Stomach (tissue), 9 donors: Measurements from ENCODE around the gene ALDH7A1. TPM values are rescaled to one million over a fixed set of nuclear protein-coding genes. Genes with fewer than 3 reads are reported as not detected.

Source experiments
- DNase-seq, 2 donors: peaks; one replicate each; pipeline versions ENCODE4 v3.0.0 to v3.0.0-alpha.2; 2013 to 2019
- H3K27ac ChIP-seq, 5 donors: fragments of 200-600 bp in 4 of 5; sonication (generic) in 4 of 5; one replicate each; pipeline ENCODE4 v1.5.1; 2013 to 2019; ENCODE audit warnings: mild to moderate bottlenecking in 1 of 5, moderate library complexity in 1 of 5
- H3K27me3 ChIP-seq, 3 donors: fragments of 200-600 bp; sonication (generic); one replicate each; pipeline ENCODE4 v1.5.1; 2017 to 2019; ENCODE audit warnings: mixed run types in 1 of 3
- H3K36me3 ChIP-seq, 4 donors: fragments of 200-600 bp; sonication (generic); 1 replicate in 3 of 4; 2 replicates in 1 of 4; pipeline ENCODE4 v1.5.1; 2016 to 2019
- H3K4me1 ChIP-seq, 4 donors: fragments of 200-600 bp; sonication (generic); one replicate each; pipeline ENCODE4 v1.5.1; 2016 to 2019
- H3K4me3 ChIP-seq, 4 donors: fragments of 200-600 bp; sonication (generic) in 3 of 4; one replicate each; pipeline ENCODE4 v1.5.1; 2016 to 2019; ENCODE audit warnings: mild to moderate bottlenecking in 1 of 4
- H3K9me3 ChIP-seq, 4 donors: fragments of 200-600 bp; sonication (generic); one replicate each; pipeline ENCODE4 v1.5.1; 2016 to 2019
- CTCF ChIP-seq, 7 experiments: fragments of 450-650 bp in 4 of 7; fragments of 200-600 bp in 3 of 7; sonication (generic) in 3 of 7; IDR thresholded peaks; one replicate each; pipeline ENCODE4 v1.5.1; 2016 to 2019; ENCODE audit warnings: antibody characterized with exemption in 7 of 7, control low read depth in 2 of 7, mild to moderate bottlenecking in 1 of 7
- EP300 ChIP-seq: sonication (generic); formaldehyde crosslinking; IDR thresholded peaks from one replicate; pipeline ENCODE4 v1.6.1; 2017; ENCODE audit warnings: antibody characterized with exemption
- POLR2A ChIP-seq, 4 donors: fragments of 450-650 bp; IDR thresholded peaks; one replicate each; pipeline ENCODE4 v1.6.1; 2016; ENCODE audit warnings: antibody characterized with exemption in 4 of 4, control low read depth in 2 of 4, mild to moderate bottlenecking in 1 of 4, moderate library complexity in 1 of 4
- POLR2AphosphoS5 ChIP-seq, 3 donors: sonication (generic); formaldehyde crosslinking; IDR thresholded peaks; one replicate each; pipeline ENCODE4 v1.6.1; 2016; ENCODE audit warnings: antibody characterized with exemption in 3 of 3
- WGBS, 5 donors: extraction: QIAGEN DNeasy Blood & Tissue Kit in 3 of 5; methylation state at CpG; one replicate each; pipeline versions ENCODE4 v1.1.5 to v1.1.7; 2013 to 2018; 5-methylcytosine and 5-hydroxymethylcytosine counted together
- intact Hi-C: fragments of 100-400 bp; cut with DNase I; formaldehyde crosslinking; loops from one replicate; pipeline ENCODE4 v1.15.1; 2023; ENCODE audit warnings: low total_unique reads
- polyA plus RNA-seq, 3 donors: library from polyadenylated mRNA; stranded (reverse); fragments of 200-250 nt; gene quantifications; one replicate each; pipeline ENCODE4 v1.2.3, GENCODE V29; 2013
- total RNA-seq, 5 donors: library from RNA; depleted of rRNA; stranded (reverse); fragments of >200 nt; gene quantifications; one replicate each; pipeline versions ENCODE4 v1.1.0 to v1.2.3, GENCODE V29; 2014 to 2016
- donor health status: healthy with polysubstance abuse.
- donor health status: Bipolar disorder and iron deficiency.
- donor health status: healthy.

Gene ALDH7A1
- total and polyA plus RNA-seq, 8 donors, result 4.9 to 55.6 (median 32.6) TPM

- peaks cover 12 to 25% (median 17%) of the 10 kb centered on the region in 4 donors for H3K36me3 ChIP-seq
- intact Hi-C loops, result no loop called here
- no peak for TF ChIP-seq POLR2AphosphoS5 (IDR thresholded peaks at IDR 0.05)
- TF ChIP-seq CTCF (IDR thresholded peaks at IDR 0.05), result no peak
- no peak for TF ChIP-seq POLR2A (IDR thresholded peaks at IDR 0.05)
- no peak for TF ChIP-seq EP300
Observed at GRCh38 chr5:126497506-126497905, 97.5 kb downstream of the ALDH7A1 start.

GRCh38 chr5:126494393-126494792 is 100.6 kb downstream of the ALDH7A1 start:
- no peaks in the 10 kb centered on the region for H3K27me3 ChIP-seq
- H3K36me3 ChIP-seq, result peaks cover 24 to 56% (median 49%) of the 10 kb centered on the region in 4 donors
- WGBS, 5 donors, result 92 to 98% (median 96%) methylated on average over 3 of the region's 3 CpGs
- no peak overlapping the region for H3K27ac ChIP-seq
- intact Hi-C loops, result no loop called here
- TF ChIP-seq EP300 (no peak), POLR2AphosphoS5 (IDR thresholded peaks at IDR 0.05) (no peak), CTCF (IDR thresholded peaks at IDR 0.05) (no peak), POLR2A (IDR thresholded peaks at IDR 0.05) (no peak)
- H3K9me3 ChIP-seq, result no peaks in the 10 kb centered on the region
- H3K4me1 ChIP-seq, result peaks cover 0 to 5% (median under 1%) of the 10 kb centered on the region in 4 donors
- no peak for DNase-seq
- no peak overlapping the region for H3K4me3 ChIP-seq

More at GRCh38 chr5:126497506-126497905, 97.5 kb downstream of the ALDH7A1 start:
- Histone ChIP-seq H3K4me3 (no peak overlapping the region), H3K4me1 (peaks cover 0 to 4% (median 0%) of the 10 kb centered on the region in 4 donors), H3K27ac (no peak overlapping the region), H3K27me3 (no peaks in the 10 kb centered on the region), H3K9me3 (no peaks in the 10 kb centered on the region)
- 79 to 86% (median 84%) methylated on average over 5 of the region's 5 CpGs for WGBS, 5 donors
- no peak for DNase-seq

GRCh38 chr5:126492939-126493338 is 102.1 kb downstream of the ALDH7A1 start:
- Histone ChIP-seq H3K36me3 (peaks cover 33 to 70% (median 63%) of the 10 kb centered on the region in 4 donors), H3K4me3 (no peak overlapping the region), H3K27me3 (no peaks in the 10 kb centered on the region), H3K4me1 (peaks cover 0 to 19% (median 8%) of the 10 kb centered on the region in 4 donors), H3K9me3 (no peaks in the 10 kb centered on the region), H3K27ac (no peak overlapping the region)
- TF ChIP-seq POLR2AphosphoS5 (IDR thresholded peaks at IDR 0.05) (no peak), POLR2A (IDR thresholded peaks at IDR 0.05) (no peak), EP300 (no peak), CTCF (IDR thresholded peaks at IDR 0.05) (no peak)
- intact Hi-C loops, result no loop called here
- no peak for DNase-seq
- 71 to 84% (median 77%) methylated on average over 8 of the region's 8 CpGs for WGBS, 5 donors

DNA sequence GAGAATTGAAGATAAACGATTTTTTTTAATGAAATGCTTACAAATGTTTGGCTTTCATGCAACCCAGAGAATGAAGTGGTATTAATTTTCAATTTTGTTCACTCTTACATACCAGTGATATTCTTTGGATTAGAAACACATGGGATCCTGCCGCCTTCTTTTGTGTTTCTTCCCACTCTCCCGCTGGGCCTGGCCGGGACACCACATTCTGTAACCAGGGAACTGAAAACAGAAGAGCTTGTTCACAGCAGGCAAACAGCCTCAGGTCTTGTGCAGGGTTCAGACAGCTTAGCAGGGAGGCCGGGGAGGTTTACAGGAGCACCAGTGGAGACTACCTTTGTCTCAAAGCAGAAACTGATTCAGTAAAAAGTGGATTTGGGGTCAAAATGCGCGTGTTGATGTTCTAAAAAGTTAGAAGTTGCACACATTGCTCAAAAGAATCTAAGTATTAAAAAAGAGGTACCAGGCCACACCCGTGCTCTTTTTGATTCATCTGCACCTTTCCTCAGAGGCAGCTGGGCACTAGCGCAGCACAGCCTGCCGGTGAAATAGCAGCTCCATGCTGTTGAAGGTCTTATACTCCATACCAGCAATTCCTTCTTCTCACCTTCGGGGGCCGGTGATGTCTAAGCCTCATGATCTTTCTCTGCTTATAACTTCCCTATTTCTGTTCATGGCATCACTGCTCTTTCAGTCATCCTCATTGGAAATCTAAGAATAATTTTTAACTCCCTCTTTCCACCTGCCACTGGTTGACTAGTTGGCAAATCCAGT is 104.7 kb downstream of the ALDH7A1 start:
- Histone ChIP-seq H3K27me3 (no peaks in the 10 kb centered on the region), H3K4me1 (peaks cover 0 to 28% (median 11%) of the 10 kb centered on the region in 4 donors), H3K27ac (peak overlapping the region in 3 of 5 donors; percentile 27 to 70 (median 58)), H3K36me3 (peaks cover 48 to 93% (median 89%) of the 10 kb centered on the region in 4 donors), H3K9me3 (no peaks in the 10 kb centered on the region), H3K4me3 (no peak overlapping the region)
- intact Hi-C loops, result no loop called here
- TF ChIP-seq CTCF (IDR thresholded peaks at IDR 0.05) (no peak), POLR2A (IDR thresholded peaks at IDR 0.05) (no peak), EP300 (no peak), POLR2AphosphoS5 (IDR thresholded peaks at IDR 0.05) (no peak)
- WGBS, 5 donors, result 81 to 89% (median 84%) methylated on average over 12 of the region's 12 CpGs
- no peak for DNase-seq
